Naive B cell (primary cell): ENCODE results near the gene PRR35. TPM values are rescaled to one million over a fixed set of nuclear protein-coding genes. Genes with fewer than 3 reads are reported as not detected.
A peak's percentile ranks its signal among the peaks of the same experiment; 100 is the strongest.

Source experiments
- ATAC-seq, 2 donors: fragments of 150-1000 bp; cut with Tn5 transposase; 2 replicates each; pipeline ENCODE4 v1.10.0; 2021; ENCODE audit warnings: low read depth in 2 of 2, mild to moderate bottlenecking in 2 of 2, moderate library complexity in 2 of 2
- DNase-seq: peaks from one replicate; pipeline ENCODE4 v3.0.0; 2022
- H3K27ac Mint-ChIP-seq, 6 donors: one replicate each; pipeline ENCODE4 v1.8.0; 2020 to 2022; ENCODE audit warnings: mild to moderate bottlenecking in 6 of 6, mixed read lengths in 6 of 6, moderate library complexity in 5 of 6, inconsistent platforms in 2 of 6
- H3K27me3 Mint-ChIP-seq, 3 donors: one replicate each; pipeline ENCODE4 v1.8.0; 2021 to 2022; ENCODE audit warnings: mixed read lengths in 3 of 3, mild to moderate bottlenecking in 1 of 3
- H3K36me3 Mint-ChIP-seq, 2 donors: one replicate each; pipeline ENCODE4 v1.8.0; 2020 to 2022; ENCODE audit warnings: mixed read lengths in 2 of 2, inconsistent platforms in 1 of 2, mild to moderate bottlenecking in 1 of 2
- H3K4me1 Mint-ChIP-seq, 3 donors: one replicate each; pipeline ENCODE4 v1.8.0; 2020 to 2022; ENCODE audit warnings: mixed read lengths in 3 of 3, inconsistent platforms in 1 of 3, mild to moderate bottlenecking in 1 of 3, moderate library complexity in 1 of 3
- H3K4me3 Mint-ChIP-seq, 8 donors: one replicate each; pipeline ENCODE4 v1.8.0; 2020 to 2022; ENCODE audit warnings: mild to moderate bottlenecking in 8 of 8, mixed read lengths in 8 of 8, moderate library complexity in 8 of 8, inconsistent platforms in 2 of 8
- H3K9me3 Mint-ChIP-seq, 7 donors: one replicate each; pipeline ENCODE4 v1.8.0; 2020 to 2022; ENCODE audit warnings: mixed read lengths in 7 of 7, mild to moderate bottlenecking in 5 of 7, inconsistent platforms in 2 of 7, moderate library complexity in 1 of 7
- polyA plus RNA-seq, 6 donors: library from polyadenylated mRNA; unstranded; fragments of 300-500 nt; fragmentation: Illumina TruSeq; gene quantifications; one replicate each; pipeline ENCODE4 v1.2.3, GENCODE V29; 2021; ENCODE audit warnings: low read depth in 6 of 6

PRR35 gene
- polyA plus RNA-seq, 6 donors from 2014 or later = not detected

DNA sequence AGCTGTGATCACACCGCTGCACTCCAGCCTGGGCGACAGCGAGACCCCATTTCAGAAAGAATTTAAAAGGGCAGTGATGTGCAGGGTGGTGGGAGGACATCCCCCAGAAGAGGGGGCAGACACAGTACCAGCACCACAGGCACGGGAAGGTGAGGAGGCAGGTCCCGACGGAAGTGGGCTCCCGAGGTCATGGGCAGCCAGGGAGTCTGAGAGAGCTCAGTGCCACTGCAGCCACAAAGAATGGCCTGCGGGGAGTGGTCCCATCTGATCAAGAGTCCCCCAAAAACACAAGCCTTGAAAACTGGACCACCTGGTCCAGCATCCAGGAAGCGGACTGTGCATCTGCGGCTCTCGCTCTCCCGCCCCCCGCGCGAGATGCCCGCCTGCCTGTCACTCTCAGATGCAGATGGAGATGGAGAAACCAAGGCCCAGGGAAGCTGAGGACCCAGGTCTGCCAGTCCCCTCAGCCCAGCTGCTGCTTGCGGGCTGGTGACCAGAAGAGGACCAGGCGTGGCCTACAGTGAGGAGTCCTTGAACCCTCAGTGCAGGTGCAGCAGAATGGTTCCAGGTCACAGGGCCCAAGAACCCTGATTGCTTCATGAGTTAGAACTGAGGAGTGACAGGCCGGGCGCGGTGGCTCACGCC lies 37.0 kb upstream of the PRR35 start:
- Mint-ChIP-seq H3K27me3 (no peaks in the 10 kb centered on the region), H3K9me3 (no peaks in the 10 kb centered on the region), H3K36me3 (no peaks in the 10 kb centered on the region), H3K4me1 (peaks cover 7 to 18% (median 14%) of the 10 kb centered on the region in 3 donors), H3K27ac (peak overlapping the region in 1 of 6 donors; percentile 24), H3K4me3 (peak overlapping the region in 1 of 8 donors; percentile 65)
- DNase-seq (no peak), ATAC-seq (no peak)

- no peak for DNase-seq
- no peak for ATAC-seq
- Mint-ChIP-seq H3K27me3 (no peaks in the 10 kb centered on the region), H3K9me3 (no peaks in the 10 kb centered on the region), H3K27ac (peak overlapping the region in 2 of 6 donors; percentile 56 to 73), H3K4me1 (peaks cover 13 to 29% (median 25%) of the 10 kb centered on the region in 3 donors), H3K4me3 (peak overlapping the region in 6 of 8 donors; percentile 12 to 66 (median 26)), H3K36me3 (no peaks in the 10 kb centered on the region)
Measured at GRCh38 chr16:524274-525040, 35.7 kb upstream of the PRR35 start.

DNA sequence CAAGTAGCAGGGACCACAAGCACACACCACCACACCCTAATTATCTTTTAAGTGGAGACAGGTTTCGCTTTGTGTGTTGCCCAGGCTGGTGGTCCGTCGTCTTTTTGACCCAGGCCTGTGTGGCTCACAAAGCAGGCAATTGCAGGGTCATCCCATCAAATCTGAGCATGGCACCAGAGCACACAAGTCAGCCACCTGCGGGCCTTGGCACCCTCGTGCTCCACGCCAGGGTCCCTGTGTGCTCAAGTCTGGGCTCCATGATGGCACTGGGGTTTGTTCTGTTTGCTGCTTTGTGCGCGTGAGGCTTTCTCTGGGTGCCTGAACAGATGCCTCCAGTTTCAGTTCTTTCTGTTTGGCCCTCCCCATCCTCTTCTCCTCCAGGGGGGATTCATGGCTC lies 35.1 kb upstream of the PRR35 start:
- Mint-ChIP-seq H3K27me3 (no peaks in the 10 kb centered on the region), H3K36me3 (no peaks in the 10 kb centered on the region), H3K4me3 (peak overlapping the region in 6 of 8 donors; percentile 47 to 86 (median 65)), H3K4me1 (peaks cover 13 to 31% (median 29%) of the 10 kb centered on the region in 3 donors), H3K9me3 (no peaks in the 10 kb centered on the region), H3K27ac (peak overlapping the region in 2 of 6 donors; percentile 30 to 78)
- ATAC-seq (no peak), DNase-seq (no peak)

DNA sequence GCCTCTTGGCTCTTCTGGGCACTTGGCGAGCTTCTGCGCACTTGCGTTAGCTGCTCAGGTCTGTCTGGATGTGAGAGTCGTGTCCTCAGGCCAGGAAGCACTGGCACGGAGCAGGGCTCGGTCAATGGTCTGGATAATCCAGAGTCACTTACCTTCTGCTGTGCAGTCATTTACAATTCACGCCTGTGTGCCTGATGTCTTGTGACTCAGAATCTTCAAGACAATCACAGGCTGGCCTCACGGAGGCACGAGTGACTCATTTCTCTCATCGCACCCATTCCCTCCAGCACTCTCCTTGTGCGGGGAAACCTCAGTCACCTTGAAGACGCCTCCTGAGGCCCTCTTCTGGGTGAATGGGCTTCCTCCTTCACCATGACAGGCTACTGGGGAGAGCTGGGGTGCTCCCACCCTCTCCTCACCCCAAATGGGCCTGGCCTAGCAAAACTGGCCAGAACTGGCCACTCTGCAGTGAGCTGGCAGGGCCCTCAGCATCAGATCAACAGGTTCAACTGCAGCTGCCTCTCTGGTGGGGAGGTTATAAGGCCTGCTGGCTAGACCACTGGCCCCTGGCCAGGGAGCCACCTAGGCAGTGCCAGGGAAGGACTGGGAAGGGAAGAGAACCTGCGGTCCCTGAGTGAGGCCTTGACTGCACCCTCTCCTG lies 34.5 kb upstream of the PRR35 start:
- Mint-ChIP-seq H3K36me3 (no peaks in the 10 kb centered on the region), H3K27me3 (no peaks in the 10 kb centered on the region), H3K27ac (peak overlapping the region in 3 of 6 donors; percentile 28 to 78 (median 30)), H3K4me3 (peak overlapping the region; percentile 32 to 91 (median 72)), H3K9me3 (no peaks in the 10 kb centered on the region), H3K4me1 (peaks cover 13 to 35% (median 29%) of the 10 kb centered on the region in 3 donors)
- DNase-seq (no peak), ATAC-seq (no peak)

DNA sequence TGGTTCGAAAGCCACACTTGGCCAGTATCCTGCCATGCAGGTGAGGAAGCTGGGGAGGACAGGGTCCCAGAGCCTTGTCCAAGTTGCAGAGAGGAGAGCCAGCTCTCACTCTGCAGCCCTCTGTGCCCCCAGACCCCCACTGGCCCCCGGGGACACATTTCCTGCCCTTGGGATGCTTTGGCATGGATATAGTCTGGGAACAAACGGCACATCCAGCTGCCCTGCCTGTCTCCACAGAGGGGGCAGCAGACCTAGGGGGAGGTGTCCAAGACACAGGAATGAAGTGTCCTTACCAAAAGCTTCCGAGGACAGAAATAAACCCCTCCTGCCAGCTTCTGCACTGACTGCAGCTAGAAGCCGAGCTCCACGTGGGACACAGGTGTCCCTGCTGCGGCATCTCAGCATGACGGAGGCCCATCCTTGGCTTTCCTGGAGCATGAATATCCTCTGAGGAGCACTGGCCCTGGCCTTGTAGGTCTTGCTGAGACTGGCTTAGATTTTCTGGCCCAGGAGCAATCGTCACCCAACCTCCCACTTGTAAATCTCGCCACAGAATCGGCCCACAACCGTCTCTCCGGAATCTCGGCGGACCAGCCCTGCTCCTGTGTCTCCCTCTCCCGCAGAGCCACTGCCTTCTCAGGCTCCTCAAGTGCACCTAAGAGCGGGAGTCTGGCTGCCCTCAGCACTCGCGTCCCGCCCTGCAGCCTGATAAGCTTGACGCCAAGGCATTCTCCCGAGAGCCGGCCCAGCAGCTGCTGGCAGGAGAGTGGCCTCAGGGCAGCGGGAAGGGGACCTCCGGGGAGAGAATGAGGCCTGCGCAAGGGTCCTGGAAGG lies 33.8 kb upstream of the PRR35 start:
- Mint-ChIP-seq H3K27ac (peak overlapping the region in 5 of 6 donors; percentile 41 to 88 (median 64)), H3K4me3 (peak overlapping the region; percentile 68 to 91 (median 82)), H3K27me3 (no peaks in the 10 kb centered on the region), H3K36me3 (no peaks in the 10 kb centered on the region), H3K9me3 (no peaks in the 10 kb centered on the region), H3K4me1 (peaks cover 13 to 35% (median 29%) of the 10 kb centered on the region in 3 donors)
- DNase-seq (no peak), ATAC-seq (no peak)

DNA sequence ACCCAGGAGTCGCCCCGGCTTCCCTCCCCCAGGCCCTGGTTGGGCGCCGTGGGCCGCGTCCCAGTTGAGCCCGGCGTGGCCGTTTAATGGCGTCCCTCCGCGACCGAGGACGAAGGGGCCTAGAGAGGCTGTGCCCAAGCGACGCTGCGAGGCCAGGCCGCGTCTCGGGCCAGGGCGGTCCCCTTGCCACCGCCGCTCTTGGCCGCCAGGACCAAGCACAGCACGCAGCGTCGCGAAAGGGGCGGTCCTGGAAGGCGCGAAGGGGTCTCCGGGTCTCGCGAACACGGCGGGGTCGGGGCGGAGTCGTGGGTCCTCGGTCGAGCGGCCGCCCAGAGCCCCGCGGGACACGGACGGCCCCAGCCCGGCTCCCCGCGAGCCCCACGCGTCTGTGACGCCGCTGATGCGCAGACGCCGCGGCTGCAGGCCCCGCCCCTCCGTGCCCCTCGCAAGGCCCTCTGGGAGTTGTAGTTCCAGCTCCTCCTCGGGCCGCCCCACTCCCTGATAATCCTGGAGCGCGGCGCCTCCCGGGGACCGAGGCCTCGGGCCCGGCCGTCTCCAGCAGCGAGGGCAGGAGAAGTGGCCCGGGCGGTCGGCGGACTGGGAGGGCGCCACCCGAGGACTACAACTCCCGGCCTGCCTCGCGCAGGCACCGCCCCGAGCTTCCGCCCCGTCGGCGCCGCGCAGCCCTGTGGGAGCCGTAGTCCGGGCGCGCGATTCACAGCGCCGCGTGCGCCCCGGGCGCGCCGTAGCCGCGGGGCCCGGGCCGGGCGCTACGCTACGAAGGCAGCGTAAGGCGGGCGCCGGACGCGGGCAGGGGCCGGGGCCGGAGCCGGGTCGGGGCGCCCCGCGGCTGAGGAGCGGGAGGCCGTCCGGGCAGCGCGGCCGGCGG lies 32.9 kb upstream of the PRR35 start, which contains the start of gene CAPN15:
Gene CAPN15 (plus strand): TSS at position 698 of the 889 bp plus-strand sequence. CDS start 19,127 bp downstream, outside the sequence.
- peak; percentile 84 to 86 for ATAC-seq
- H3K4me1 Mint-ChIP-seq = peaks cover 13 to 35% (median 29%) of the 10 kb centered on the region in 3 donors
- H3K27ac Mint-ChIP-seq = peak within 1 kb of the TSS in 5 of 6 donors; percentile 41 to 89 (median 64)
- peak within 1 kb of the TSS; percentile 79 to 94 (median 88) for H3K4me3 Mint-ChIP-seq
- H3K36me3 Mint-ChIP-seq = no peaks in the 10 kb centered on the region
- H3K9me3 Mint-ChIP-seq = no peaks in the 10 kb centered on the region
- H3K27me3 Mint-ChIP-seq = no peaks in the 10 kb centered on the region
- DNase-seq = peak; percentile 90

DNA sequence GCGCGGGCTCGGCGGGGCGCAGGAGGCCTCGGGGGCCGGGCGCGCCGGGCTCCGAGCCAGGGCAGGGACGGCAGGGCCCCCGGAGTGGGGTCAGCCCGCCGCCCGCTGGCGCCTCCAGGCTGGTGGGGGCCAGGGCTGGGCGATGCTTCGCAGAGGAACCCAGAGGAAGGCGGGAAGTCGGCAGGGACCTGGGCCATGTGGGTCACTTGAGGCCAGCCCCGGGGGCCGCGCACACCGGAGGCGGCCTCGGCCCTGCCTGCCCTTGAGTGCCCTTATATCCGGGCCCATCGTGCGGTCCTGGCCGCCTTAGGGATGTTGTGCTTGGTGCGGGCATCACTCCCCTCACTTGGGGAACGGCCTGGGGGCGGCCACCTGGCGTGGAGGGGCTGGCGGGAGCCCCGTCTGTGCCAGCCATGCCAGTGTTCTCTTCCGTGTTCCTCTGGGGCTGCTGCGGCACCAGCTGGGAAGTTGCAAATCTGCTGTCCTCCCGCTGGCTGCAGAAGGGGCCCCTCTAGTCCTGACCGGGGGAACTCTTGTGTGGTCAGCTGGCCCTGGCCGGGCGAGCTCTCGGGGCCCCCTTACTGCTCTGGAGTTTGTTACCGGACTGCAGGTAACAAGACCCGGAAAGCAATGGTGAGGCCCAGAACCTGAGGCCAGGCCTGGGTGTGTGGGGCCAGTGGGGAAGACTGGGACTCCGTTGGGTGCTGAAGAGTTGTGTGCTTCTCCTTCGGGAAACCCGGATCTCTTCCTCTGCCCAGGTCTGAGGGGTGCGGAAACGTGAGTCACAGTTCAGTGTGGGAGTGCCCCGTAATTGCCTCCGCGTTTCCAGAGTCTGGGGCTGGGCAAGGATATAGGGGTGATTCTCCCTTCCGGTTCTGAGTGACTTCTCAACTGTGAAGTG lies 31.8 kb upstream of the PRR35 start:
- Mint-ChIP-seq H3K4me1 (peaks cover 13 to 35% (median 24%) of the 10 kb centered on the region in 3 donors), H3K4me3 (peak overlapping the region; percentile 79 to 94 (median 88)), H3K27ac (peak overlapping the region in 3 of 6 donors; percentile 54 to 89 (median 78)), H3K27me3 (no peaks in the 10 kb centered on the region), H3K36me3 (no peaks in the 10 kb centered on the region), H3K9me3 (no peaks in the 10 kb centered on the region)
- peak; percentile 16 for DNase-seq
- ATAC-seq = peak in 1 of 2 donors; percentile 2

DNA sequence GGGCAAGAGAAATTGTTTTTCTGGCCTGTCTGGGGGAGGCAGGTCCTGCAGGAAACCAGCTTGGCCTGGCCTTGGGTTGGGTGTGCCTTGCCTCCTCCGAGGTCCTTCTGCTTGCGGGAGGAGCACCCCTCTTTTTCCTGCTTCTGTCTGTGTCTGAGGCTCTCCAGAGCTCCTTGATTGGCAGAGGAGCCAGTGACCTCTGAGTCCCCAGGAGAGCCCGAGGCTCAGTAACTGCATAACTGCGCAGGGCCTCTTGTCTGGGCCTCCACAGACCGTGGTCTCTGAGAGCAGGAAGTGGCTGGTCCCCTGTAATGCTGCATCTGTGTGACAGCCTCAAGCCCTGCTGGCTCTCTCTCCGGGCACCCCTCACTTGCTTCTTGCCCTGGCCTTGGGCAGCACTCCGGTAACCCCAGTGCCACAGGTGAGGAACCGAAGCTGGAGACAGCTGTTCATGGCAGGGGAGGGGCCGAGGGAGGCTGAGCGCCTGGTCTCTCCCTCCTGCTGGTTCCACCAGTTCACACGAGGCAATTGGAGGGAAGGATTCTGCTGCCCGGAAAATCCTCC lies 31.1 kb upstream of the PRR35 start:
- Mint-ChIP-seq H3K9me3 (no peaks in the 10 kb centered on the region), H3K27ac (peak overlapping the region in 4 of 6 donors; percentile 38 to 89 (median 66)), H3K36me3 (no peaks in the 10 kb centered on the region), H3K4me3 (peak overlapping the region; percentile 79 to 94 (median 88)), H3K4me1 (peaks cover 13 to 35% (median 24%) of the 10 kb centered on the region in 3 donors), H3K27me3 (no peaks in the 10 kb centered on the region)
- no peak for DNase-seq
- ATAC-seq = no peak

DNA sequence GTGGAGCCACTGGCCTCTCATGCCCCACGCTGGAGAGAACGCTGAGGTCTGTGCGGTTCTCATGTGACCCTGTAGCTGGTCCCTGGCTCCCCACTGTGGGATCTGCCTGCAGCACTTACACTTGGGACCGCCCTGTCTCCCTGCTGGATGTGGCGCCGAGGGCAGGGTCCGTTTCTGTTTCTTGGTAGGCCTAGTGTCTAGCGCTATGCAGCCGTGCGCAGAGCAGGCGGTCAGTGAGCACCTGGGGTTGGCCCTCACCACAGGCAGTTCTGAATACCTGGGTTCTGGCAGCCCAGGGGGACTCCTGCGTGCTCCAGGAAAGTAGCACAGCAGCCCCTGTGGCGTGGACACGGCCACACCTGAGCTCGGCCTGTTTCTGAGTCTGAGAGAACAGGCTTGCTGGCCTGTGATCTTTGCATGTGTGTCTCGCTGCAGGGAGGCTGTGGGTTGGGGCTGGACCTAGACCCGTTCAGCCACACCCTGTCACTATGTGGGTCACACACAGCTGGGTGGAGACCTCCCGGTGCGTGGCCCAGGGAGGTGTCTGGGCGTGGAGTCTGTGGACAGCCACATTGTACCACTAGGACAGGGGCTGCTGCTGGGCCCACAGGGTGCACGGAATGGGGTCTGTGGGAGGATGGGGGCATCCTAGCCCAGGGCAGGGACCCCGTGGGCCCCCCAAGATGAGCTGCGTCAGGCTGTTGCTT lies 29.9 kb upstream of the PRR35 start:
- no peak overlapping the region for H3K27ac Mint-ChIP-seq
- DNase-seq (no peak), ATAC-seq (no peak)
- H3K4me1 Mint-ChIP-seq = peaks cover 13 to 34% (median 23%) of the 10 kb centered on the region in 3 donors
- H3K9me3 Mint-ChIP-seq = no peaks in the 10 kb centered on the region
- peak overlapping the region in 7 of 8 donors; percentile 31 to 73 (median 66) for H3K4me3 Mint-ChIP-seq
- H3K36me3 Mint-ChIP-seq = no peaks in the 10 kb centered on the region
- no peaks in the 10 kb centered on the region for H3K27me3 Mint-ChIP-seq

DNA sequence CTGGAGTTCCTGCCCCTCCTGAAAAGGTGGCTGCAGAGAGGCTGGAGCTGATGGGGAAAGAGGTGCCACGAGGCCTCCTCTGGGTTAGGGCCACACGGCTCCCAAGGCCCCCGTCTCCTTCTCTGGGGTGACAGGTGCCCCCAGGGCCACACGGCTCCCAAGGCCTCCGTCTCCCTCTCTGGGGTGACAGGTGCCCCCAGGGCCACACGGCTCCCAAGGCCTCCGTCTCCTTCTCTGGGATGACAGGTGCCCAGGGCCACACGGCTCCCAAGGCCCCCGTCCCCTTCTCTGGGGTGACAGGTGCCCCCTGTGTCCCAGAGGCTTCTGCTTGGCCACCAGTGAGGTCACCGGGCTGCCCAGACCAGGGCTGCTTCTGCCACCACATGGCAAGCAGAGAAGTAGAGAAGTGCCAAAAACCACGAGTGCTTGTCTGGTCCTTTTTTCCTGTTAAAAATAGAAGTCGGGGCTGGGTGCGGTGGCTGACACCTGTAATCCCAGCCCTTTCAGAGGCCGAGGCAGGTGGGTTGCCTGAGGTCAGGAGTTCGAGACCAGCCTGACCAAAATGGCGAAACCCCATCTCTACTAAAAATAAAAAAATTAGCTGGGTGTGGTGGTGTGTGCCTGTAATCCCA lies 28.6 kb upstream of the PRR35 start:
- no peak for ATAC-seq
- H3K36me3 Mint-ChIP-seq = no peaks in the 10 kb centered on the region
- peak overlapping the region in 1 of 6 donors; percentile 26 for H3K27ac Mint-ChIP-seq
- DNase-seq = no peak
- H3K27me3 Mint-ChIP-seq = no peaks in the 10 kb centered on the region
- H3K4me3 Mint-ChIP-seq = no peak overlapping the region
- H3K9me3 Mint-ChIP-seq = no peaks in the 10 kb centered on the region
- peaks cover 8 to 22% (median 13%) of the 10 kb centered on the region in 3 donors for H3K4me1 Mint-ChIP-seq
